ENCODE data around the gene LITAF.

DNA sequence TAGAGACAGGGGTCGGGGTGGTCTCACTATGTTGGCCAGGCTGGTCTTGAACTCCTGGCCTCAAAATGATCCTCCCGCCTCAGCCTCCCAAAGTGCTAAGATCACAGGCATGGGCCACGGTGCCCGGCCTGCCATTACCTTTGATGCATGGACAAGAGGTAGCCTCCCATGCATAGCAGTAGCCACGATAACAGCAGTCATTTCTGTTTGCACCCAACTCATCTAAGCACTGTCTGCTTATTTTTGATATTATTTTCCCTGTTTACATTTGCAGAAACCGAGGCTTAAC, 44.0 kb upstream of the LITAF start:
- TF ChIP-seq, protein P1, sequence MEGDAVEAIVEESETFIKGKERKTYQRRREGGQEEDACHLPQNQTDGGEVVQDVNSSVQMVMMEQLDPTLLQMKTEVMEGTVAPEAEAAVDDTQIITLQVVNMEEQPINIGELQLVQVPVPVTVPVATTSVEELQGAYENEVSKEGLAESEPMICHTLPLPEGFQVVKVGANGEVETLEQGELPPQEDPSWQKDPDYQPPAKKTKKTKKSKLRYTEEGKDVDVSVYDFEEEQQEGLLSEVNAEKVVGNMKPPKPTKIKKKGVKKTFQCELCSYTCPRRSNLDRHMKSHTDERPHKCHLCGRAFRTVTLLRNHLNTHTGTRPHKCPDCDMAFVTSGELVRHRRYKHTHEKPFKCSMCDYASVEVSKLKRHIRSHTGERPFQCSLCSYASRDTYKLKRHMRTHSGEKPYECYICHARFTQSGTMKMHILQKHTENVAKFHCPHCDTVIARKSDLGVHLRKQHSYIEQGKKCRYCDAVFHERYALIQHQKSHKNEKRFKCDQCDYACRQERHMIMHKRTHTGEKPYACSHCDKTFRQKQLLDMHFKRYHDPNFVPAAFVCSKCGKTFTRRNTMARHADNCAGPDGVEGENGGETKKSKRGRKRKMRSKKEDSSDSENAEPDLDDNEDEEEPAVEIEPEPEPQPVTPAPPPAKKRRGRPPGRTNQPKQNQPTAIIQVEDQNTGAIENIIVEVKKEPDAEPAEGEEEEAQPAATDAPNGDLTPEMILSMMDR (IDR thresholded peaks at IDR 0.05), result no peak
- TF ChIP-seq POLR2A (IDR thresholded peaks at IDR 0.05), result no peak

Data from testis (tissue), 2 donors.